K562 (cell line): ENCODE measurements around the gene MXRA7. TPM values are rescaled to one million over a fixed set of nuclear protein-coding genes. Genes with fewer than 3 reads are reported as not detected.

Experiments
- CBFA2T2 ChIP-seq: fragments of 450-650 bp; conservative IDR thresholded peaks from 2 replicates; pipeline ENCODE4 v1.6.1; 2017; ENCODE audit warnings: mild to moderate bottlenecking
- HDAC3 ChIP-seq: fragments of 450-650 bp; IDR thresholded peaks from 2 replicates; pipeline ENCODE4 v1.6.1; 2018; ENCODE audit warnings: borderline replicate concordance, mild to moderate bottlenecking, moderate library complexity; ENCODE audit not compliant: partially characterized antibody
- HNRNPH1 ChIP-seq: fragments of 200-400 bp; formaldehyde crosslinking; optimal IDR thresholded peaks from 2 replicates; pipeline ENCODE3; 2017; ENCODE audit warnings: low read depth, mild to moderate bottlenecking, low read length, moderate library complexity
- HNRNPK ChIP-seq: fragments of 200-400 bp; formaldehyde crosslinking; IDR thresholded peaks from one replicate; pipeline ENCODE4 v1.6.1; 2018; ENCODE audit warnings: mild to moderate bottlenecking, low read depth, low read length; ENCODE audit not compliant: poor library complexity, severe bottlenecking
- NFXL1 ChIP-seq: fragments of 450-650 bp; formaldehyde crosslinking; IDR thresholded peaks from 2 replicates; pipeline ENCODE4 v1.4.0; 2021; ENCODE audit warnings: mild to moderate bottlenecking
- RBM22 ChIP-seq: fragments of 200-400 bp; formaldehyde crosslinking; IDR thresholded peaks from 2 replicates; pipeline ENCODE4 v1.6.1; 2018; ENCODE audit warnings: low read length, low read depth; ENCODE audit not compliant: poor library complexity, severe bottlenecking
- SMAD4 ChIP-seq: fragments of 250-450 bp; sonication (Bioruptor Pico); conservative IDR thresholded peaks from 2 replicates; pipeline ENCODE4 v1.8.0; 2021; ENCODE audit warnings: inconsistent platforms, mild to moderate bottlenecking, moderate library complexity
- ZC3H4 ChIP-seq: sonication (generic); formaldehyde crosslinking; IDR thresholded peaks from 2 replicates; pipeline ENCODE4 v1.9.0; 2021; ENCODE audit warnings: missing genetic modification reagents, borderline replicate concordance
- ZC3H8 ChIP-seq: fragments of 450-650 bp; IDR thresholded peaks from 2 replicates; pipeline ENCODE4 v1.6.1; 2017
- ZFP30 ChIP-seq: fragments of 250-450 bp; sonication (Bioruptor Pico); IDR thresholded peaks from 2 replicates; pipeline ENCODE4 v1.8.0; 2022; ENCODE audit warnings: moderate library complexity, mild to moderate bottlenecking, inconsistent platforms, borderline replicate concordance
- ZNF232 ChIP-seq: sonication (generic); formaldehyde crosslinking; IDR thresholded peaks from 2 replicates; pipeline ENCODE4 v1.8.0; 2022; ENCODE audit warnings: mild to moderate bottlenecking, missing genetic modification reagents
- polyA plus RNA-seq, 8 experiments: library from polyadenylated mRNA; depleted of rRNA in 4 of 8; stranded (reverse) in 5 of 8; unstranded in 3 of 8; fragments of >200 nt; fragmentation: Nextera tagmentation in 2 of 8; fragmentation: Illumina TruSeq in 1 of 8; extraction: Ambion mirVana in 2 of 8; extraction: Trizol in 1 of 8; gene quantifications; 2 replicates each; pipeline versions ENCODE4 v1.2.1 to v1.2.3, GENCODE V29; 2011 to 2014; ENCODE audit warnings: inconsistent platforms in 1 of 8, missing spikeins in 1 of 8
- total RNA-seq, 7 experiments: library from RNA; depleted of rRNA in 6 of 7; stranded (reverse); fragments of >200 nt in 6 of 7; fragmentation: Illumina TruSeq in 2 of 7; extraction: Trizol in 2 of 7; gene quantifications; 2 replicates each; pipeline versions ENCODE4 v1.2.1 to v1.2.3, GENCODE V29; 2011 to 2021; ENCODE audit warnings: low replicate concordance in 1 of 7
- TF ChIP-seq, protein P1 (sequence below): sonication (generic); formaldehyde crosslinking; IDR thresholded peaks from 2 replicates; pipeline ENCODE4 v1.8.1; 2023; ENCODE audit warnings: mild to moderate bottlenecking, missing genetic modification reagents
- TF ChIP-seq, protein P2 (sequence below): IDR thresholded peaks from 2 replicates; pipeline ENCODE4 v1.6.1; 2014; ENCODE audit warnings: antibody characterized with exemption
- TF ChIP-seq, protein P3 (sequence below): conservative IDR thresholded peaks from 2 replicates; pipeline ENCODE4 v1.6.1; 2011; ENCODE audit warnings: low read depth, mild to moderate bottlenecking, low read length; ENCODE audit not compliant: control insufficient read depth
- TF ChIP-seq, protein P4 (sequence below): sonication (generic); formaldehyde crosslinking; IDR thresholded peaks from 2 replicates; pipeline ENCODE4 v1.8.1; 2023; ENCODE audit warnings: mild to moderate bottlenecking, missing genetic modification reagents
- TF ChIP-seq, protein P5 (sequence below): fragments of 450-650 bp; IDR thresholded peaks from 2 replicates; pipeline ENCODE4 v1.6.1; 2018; ENCODE audit not compliant: partially characterized antibody

The MXRA7 gene
- total and polyA plus RNA-seq, 9 of the 15 experiments (the other 6 are each of a cell fraction or from before 2014, with no cell fraction given) = 2.6 to 38.4 (median 14.3) TPM

DNA sequence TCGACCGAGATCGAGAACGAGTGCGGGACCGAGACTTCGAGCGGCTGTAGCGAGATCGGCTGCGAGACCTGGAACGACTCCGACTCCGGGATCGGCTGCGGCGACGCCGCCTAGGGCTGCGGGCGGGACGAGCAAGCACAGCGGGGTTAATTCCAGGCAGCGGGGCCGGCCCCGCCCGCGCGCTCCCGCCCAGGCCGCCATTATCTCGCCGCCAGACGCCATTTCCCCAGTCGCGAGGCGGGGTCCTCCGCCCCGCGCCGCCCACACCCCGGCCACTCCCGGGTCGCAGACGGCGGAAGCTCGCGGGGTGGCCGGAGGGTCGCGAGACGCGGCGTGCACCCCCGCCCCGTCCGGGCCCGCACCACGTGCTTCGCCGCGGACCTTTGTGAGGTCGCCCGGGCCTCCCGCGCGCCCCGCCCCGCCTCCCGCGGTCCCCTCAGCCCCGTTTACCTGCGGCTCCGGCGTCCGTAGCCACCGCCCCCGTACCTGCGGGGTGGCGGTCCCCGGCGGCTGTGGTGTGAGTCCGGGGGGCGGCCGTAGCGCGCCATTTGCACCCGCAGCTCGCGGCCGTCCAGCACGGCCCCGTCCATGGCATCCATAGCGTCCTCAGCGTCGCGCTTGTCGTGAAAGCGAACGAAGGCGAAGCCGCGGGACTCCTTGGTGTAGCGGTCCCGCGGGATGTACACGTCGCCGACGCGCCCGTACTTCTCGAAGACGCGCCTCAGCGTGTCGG is 25.8 kb upstream of the MXRA7 start (continued):
- TF ChIP-seq, protein P1, sequence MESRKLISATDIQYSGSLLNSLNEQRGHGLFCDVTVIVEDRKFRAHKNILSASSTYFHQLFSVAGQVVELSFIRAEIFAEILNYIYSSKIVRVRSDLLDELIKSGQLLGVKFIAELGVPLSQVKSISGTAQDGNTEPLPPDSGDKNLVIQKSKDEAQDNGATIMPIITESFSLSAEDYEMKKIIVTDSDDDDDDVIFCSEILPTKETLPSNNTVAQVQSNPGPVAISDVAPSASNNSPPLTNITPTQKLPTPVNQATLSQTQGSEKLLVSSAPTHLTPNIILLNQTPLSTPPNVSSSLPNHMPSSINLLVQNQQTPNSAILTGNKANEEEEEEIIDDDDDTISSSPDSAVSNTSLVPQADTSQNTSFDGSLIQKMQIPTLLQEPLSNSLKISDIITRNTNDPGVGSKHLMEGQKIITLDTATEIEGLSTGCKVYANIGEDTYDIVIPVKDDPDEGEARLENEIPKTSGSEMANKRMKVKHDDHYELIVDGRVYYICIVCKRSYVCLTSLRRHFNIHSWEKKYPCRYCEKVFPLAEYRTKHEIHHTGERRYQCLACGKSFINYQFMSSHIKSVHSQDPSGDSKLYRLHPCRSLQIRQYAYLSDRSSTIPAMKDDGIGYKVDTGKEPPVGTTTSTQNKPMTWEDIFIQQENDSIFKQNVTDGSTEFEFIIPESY = peak; percentile 66; the same call in 1 of the 2 replicates
- TF ChIP-seq SMAD4 (CRISPR knock-in tag) (peak; percentile 92), ZC3H4 (CRISPR knock-in tag) (peak; percentile 99), ZFP30 (CRISPR knock-in tag) (no peak), HDAC3 (no peak), CBFA2T2 (no peak), HNRNPH1 (peak; percentile 81), HNRNPK (no peak), ZC3H8 (no peak), ZNF232 (CRISPR knock-in tag) (no peak; the same call in 1 of the 2 replicates), RBM22 (peak; percentile 99), NFXL1 (CRISPR knock-in tag) (no peak)
- TF ChIP-seq, protein P2, sequence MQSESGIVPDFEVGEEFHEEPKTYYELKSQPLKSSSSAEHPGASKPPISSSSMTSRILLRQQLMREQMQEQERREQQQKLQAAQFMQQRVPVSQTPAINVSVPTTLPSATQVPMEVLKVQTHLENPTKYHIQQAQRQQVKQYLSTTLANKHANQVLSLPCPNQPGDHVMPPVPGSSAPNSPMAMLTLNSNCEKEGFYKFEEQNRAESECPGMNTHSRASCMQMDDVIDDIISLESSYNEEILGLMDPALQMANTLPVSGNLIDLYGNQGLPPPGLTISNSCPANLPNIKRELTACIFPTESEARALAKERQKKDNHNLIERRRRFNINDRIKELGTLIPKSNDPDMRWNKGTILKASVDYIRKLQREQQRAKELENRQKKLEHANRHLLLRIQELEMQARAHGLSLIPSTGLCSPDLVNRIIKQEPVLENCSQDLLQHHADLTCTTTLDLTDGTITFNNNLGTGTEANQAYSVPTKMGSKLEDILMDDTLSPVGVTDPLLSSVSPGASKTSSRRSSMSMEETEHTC = no peak
- TF ChIP-seq, protein P3, sequence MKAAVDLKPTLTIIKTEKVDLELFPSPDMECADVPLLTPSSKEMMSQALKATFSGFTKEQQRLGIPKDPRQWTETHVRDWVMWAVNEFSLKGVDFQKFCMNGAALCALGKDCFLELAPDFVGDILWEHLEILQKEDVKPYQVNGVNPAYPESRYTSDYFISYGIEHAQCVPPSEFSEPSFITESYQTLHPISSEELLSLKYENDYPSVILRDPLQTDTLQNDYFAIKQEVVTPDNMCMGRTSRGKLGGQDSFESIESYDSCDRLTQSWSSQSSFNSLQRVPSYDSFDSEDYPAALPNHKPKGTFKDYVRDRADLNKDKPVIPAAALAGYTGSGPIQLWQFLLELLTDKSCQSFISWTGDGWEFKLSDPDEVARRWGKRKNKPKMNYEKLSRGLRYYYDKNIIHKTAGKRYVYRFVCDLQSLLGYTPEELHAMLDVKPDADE = peak; percentile 89
- TF ChIP-seq, protein P4, sequence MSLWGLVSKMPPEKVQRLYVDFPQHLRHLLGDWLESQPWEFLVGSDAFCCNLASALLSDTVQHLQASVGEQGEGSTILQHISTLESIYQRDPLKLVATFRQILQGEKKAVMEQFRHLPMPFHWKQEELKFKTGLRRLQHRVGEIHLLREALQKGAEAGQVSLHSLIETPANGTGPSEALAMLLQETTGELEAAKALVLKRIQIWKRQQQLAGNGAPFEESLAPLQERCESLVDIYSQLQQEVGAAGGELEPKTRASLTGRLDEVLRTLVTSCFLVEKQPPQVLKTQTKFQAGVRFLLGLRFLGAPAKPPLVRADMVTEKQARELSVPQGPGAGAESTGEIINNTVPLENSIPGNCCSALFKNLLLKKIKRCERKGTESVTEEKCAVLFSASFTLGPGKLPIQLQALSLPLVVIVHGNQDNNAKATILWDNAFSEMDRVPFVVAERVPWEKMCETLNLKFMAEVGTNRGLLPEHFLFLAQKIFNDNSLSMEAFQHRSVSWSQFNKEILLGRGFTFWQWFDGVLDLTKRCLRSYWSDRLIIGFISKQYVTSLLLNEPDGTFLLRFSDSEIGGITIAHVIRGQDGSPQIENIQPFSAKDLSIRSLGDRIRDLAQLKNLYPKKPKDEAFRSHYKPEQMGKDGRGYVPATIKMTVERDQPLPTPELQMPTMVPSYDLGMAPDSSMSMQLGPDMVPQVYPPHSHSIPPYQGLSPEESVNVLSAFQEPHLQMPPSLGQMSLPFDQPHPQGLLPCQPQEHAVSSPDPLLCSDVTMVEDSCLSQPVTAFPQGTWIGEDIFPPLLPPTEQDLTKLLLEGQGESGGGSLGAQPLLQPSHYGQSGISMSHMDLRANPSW (CRISPR knock-in tag) = peak; percentile 80
- TF ChIP-seq, protein P5, sequence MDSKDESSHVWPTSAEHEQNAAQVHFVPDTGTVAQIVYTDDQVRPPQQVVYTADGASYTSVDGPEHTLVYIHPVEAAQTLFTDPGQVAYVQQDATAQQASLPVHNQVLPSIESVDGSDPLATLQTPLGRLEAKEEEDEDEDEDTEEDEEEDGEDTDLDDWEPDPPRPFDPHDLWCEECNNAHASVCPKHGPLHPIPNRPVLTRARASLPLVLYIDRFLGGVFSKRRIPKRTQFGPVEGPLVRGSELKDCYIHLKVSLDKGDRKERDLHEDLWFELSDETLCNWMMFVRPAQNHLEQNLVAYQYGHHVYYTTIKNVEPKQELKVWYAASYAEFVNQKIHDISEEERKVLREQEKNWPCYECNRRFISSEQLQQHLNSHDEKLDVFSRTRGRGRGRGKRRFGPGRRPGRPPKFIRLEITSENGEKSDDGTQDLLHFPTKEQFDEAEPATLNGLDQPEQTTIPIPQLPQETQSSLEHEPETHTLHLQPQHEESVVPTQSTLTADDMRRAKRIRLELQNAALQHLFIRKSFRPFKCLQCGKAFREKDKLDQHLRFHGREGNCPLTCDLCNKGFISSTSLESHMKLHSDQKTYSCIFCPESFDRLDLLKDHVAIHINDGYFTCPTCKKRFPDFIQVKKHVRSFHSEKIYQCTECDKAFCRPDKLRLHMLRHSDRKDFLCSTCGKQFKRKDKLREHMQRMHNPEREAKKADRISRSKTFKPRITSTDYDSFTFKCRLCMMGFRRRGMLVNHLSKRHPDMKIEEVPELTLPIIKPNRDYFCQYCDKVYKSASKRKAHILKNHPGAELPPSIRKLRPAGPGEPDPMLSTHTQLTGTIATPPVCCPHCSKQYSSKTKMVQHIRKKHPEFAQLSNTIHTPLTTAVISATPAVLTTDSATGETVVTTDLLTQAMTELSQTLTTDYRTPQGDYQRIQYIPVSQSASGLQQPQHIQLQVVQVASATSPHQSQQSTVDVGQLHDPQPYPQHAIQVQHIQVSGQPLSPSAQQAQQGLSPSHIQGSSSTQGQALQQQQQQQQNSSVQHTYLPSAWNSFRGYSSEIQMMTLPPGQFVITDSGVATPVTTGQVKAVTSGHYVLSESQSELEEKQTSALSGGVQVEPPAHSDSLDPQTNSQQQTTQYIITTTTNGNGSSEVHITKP = no peak
